Embryonic facial prominence (tissue), 1 donor: Measurements from ENCODE around the gene EHBP1L1.

Experiments
- DNase-seq: peaks from one replicate; pipeline ENCODE4 v3.0.0-alpha.2; 2016; ENCODE audit errors: extremely low spot score

EHBP1L1 gene

DNA sequence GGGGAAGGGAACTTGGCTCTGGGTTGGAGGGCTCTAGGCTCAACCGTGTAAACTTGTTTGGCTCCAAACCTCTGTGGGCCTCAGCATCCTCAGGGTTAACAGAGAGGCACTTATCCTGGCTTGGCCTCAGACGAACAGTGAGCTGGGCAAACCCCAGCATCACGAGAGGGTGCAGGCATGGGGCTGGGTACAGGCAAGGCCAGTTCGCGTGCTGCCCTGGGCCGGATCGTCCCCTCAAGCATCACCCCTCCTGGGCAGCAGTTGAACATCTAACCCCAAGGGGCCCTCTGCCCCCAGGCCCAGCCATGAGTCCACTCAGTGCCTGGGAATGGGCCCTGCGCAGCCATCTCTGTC, 1.9 kb downstream of the EHBP1L1 start:
- no peak for DNase-seq

DNA sequence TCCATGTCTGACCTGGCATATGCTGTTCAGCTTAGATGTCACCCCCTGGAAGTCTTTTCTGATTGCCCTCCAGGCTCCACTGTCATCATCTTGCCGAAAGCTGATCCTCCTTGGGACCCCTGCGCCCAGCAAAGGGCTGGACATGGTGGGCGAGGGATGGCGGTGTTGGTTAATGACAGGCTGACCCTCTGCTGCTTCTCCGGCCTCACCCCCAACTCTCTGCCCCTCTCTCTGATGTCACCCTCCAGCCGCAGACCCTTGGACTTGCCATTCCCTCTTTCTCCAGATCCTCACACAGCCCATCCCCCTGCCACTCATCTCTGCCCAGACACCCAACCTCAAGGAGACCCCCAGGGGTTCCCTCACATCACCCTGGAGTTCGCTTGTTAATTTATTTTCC, 2.3 kb downstream of the EHBP1L1 start:
- DNase-seq, result no peak

DNA sequence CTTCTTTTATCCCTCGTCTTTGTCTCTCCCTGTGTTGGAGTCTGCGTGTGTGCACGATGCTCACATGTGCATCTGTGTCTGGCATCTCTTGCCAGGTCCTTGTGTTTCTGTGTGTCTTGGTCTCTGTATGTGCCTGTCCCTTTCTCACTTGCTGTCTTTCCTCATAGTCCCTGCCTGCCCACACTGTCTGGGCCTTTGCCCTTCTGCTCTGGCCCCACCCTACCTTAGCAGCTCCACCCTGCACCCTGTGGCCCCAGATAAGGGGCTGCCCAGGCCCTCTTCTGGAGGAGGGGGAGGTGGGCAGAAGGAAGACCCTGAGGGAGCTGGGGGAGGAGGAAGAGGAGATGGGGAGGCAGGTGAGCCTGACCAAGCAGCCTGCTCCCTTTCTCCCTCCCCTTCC, 2.8 kb downstream of the EHBP1L1 start:
- no peak for DNase-seq

DNA sequence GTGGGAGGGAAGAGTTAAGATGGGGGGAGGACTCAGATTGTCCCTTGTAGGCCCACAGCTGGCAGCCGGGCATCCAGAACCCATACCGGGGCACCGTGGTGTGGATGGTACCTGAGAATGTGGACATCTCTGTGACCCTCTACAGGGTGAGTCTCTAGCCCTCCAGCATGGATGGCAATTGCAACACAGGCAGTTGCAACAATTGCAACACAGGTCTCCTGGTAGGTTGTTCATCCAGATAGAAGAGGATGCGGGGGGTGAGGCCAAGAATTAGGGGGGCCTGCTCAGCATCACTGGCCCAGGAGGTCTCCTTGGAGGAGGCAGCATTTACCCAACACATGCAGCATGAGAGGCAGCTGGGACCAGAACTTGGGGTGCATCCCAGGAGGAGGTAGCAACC, 3.4 kb downstream of the EHBP1L1 start:
- DNase-seq, result no peak

DNA sequence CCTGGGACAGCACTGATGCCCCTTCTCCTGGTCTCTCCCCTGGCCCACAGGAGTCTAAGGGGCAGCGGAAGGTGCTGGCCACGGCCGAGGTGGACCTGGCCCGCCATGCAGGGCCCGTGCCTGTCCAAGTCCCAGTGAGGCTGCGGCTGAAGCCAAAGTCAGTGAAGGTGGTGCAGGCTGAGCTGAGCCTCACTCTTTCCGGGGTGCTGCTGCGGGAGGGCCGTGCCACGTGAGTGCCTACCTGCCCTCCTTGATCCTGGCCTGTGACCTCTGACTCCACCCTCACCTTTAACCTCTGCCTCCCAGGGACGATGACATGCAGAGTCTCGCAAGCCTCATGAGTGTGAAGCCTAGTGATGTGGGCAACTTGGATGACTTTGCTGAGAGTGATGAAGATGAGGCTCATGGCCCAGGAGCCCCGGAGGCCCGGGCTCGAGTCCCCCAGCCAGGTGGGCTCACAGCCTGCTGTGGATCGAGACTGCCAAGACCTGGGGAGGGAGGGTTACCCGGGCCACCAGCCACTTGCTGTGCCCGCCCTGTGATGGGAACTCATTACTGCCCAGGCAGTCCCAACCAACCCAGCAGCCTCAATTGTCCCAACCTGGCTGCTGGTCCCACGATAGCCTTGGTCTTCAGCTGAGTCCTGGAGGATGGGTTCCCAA, 4.3 kb downstream of the EHBP1L1 start:
- DNase-seq, result no peak

DNA sequence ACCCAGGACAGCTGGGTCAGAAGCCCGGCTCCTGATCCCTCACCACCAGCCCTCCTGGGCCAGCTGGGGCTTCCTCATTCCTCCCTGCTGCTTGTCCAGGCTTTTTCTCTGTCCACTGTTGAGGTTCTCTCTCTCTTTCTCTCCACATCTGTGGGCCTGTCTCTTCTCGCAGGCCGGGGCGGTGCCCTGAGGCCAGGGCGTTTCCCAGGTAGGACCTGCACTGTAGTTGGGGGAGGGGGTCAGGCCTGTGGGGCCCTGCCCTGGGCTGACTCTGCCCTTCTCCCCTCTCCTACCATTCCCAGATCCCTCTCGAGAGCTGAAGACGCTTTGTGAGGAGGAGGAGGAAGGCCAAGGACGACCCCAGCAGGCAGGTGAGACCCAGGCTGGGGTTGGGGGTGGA, 4.9 kb downstream of the EHBP1L1 start:
- DNase-seq, result no peak

DNA sequence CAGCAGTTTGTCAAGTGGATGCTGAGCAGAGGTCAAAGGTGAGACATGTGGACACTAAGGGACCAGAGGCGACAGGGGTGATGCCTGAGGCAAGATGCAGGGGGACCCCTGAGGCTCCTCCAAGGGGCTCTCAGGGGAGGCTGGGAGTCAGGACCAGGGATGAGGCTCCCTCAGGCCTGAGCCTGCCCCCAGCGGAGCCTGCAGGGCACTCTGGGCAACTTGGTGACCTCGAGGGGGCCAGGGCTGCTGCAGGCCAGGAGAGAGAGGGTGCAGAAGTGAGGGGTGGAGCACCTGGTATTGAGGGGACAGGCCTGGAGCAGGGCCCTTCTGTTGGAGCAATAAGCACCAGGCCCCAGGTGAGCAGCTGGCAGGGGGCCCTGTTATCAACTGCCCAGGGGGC, 6.1 kb downstream of the EHBP1L1 start:
- no peak for DNase-seq

DNA sequence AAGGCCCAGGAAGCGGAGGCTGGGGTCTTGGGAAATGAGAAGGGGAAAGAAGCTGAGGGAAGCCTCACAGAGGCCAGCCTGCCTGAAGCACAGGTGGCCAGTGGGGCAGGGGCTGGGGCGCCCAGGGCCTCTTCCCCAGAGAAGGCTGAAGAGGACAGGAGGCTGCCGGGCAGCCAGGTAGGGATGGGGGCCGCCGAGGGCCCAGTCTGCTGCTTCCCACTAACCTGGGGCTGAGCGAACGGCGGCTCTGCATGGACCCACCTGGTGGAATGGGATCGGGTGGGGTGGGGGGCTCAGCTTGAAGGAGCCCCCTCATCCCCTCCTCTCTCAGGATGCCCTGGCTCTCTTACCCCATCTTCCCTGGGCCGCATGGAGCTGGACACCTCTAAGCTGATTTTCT, 7.7 kb downstream of the EHBP1L1 start:
- DNase-seq, result no peak

DNA sequence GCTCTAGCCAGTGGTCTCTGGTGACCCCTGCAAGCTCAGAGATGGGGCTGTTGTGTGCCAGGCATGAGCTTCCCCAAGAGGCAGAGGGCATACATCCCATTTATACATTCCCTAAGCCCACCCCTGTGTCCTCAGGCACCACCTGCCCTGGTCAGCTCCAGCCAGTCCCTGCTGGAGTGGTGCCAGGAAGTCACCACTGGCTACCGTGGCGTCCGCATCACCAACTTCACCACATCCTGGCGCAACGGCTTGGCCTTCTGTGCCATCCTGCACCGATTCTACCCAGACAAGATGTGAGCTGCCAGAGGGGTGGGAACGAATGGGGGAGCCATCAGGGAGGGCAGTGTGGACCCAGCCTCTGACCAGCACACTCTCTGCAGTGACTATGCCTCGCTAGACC, 8.3 kb downstream of the EHBP1L1 start:
- DNase-seq, result no peak

DNA sequence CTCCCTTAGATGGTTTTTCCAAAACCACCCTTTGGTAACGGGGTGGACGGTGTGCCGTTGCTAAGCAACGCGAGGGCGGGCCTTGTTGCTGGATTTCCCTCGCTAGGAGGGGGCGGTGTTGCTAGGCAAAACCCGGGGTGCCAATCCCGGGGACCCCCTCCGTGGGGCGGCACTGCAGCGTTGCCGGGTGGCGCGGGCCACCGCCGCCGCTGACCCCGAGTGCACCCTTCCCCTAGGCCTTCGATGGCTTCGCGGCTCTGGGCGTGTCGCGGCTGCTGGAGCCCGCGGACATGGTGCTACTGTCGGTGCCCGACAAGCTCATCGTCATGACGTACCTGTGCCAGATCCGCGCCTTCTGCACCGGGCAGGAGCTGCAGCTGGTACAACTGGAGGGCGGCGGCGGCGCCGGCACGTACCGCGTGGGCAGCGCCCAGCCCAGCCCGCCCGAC, 8.9 kb downstream of the EHBP1L1 start:
- DNase-seq, result no peak

DNA sequence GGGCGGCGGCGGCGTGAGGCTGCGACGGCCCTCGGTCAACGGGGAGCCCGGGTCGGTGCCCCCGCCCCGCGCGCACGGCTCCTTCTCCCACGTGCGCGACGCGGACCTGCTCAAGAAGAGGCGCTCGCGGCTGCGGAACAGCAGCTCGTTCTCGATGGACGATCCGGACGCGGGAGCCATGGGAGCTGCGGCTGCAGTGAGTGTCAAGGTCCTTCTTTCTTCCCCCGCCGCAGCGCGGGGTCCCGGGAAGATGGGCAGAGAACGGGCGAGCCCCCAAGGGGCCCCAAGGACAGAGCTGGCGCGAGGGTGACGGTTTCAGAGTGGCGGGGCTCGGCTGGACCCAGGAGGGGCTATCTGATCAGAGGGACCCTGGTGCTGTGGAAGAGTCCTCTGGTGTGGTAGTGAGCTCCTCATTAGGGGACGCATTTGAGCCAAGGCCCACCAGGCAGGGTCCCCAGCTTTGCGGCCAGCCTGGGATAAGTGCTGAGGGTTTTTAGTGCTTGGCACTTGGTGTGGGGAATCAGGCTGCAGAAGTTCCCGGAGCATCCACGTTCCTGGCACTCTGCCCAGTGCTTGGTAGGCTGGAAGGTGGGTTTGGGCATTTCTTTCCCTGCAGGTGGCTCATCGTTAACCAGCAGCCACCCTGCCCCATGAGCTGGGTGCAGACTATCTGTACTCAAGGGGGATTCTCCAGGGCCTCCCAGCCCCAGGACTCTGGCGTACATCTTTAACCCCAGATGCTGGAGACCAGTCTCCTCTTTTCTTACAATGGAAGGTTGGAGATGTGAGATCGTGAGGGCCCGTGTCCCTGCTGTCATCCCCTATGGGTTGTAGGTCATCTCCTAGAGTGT, 9.8 kb downstream of the EHBP1L1 start:
- no peak for DNase-seq

DNA sequence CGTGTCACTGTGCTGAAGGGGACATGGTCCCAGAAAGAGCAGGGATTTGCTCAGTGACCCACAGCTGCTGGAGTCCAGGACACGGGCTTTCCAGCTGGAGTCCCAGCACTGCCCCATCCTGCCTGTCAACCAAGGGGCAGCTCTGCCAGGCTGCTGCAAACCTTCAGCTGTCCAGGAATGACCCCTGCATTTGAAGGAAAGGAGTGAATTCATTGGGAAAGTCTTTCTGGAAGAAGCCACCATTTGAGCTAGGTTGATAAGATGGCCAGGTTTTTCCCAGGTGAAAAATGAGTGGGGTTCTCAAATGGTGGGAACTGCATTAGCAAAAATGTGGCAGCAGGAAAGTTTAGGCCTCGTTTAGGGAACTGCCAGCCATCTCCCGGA, 10.4 kb downstream of the EHBP1L1 start:
- DNase-seq, result no peak

DNA sequence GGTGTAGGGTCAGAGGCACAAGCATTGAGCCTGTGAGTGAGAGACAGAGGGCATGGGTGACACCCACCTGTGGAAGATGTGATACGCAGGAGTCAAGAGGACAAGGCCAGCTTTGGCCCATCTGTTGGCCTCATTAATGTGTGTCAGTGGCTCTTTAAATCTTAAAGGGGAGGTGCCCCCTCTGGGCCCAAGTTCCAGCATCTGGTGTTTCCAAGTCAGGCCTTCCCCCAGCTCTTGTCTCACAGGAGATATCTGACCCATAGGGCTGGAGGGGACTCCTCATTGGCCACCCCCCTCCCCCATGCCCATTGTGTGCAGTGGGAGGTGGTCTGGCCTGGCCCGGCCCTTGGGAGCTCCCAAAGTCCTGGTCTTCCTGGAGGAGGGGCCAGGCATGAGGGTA, 10.8 kb downstream of the EHBP1L1 start:
- DNase-seq, result no peak

DNA sequence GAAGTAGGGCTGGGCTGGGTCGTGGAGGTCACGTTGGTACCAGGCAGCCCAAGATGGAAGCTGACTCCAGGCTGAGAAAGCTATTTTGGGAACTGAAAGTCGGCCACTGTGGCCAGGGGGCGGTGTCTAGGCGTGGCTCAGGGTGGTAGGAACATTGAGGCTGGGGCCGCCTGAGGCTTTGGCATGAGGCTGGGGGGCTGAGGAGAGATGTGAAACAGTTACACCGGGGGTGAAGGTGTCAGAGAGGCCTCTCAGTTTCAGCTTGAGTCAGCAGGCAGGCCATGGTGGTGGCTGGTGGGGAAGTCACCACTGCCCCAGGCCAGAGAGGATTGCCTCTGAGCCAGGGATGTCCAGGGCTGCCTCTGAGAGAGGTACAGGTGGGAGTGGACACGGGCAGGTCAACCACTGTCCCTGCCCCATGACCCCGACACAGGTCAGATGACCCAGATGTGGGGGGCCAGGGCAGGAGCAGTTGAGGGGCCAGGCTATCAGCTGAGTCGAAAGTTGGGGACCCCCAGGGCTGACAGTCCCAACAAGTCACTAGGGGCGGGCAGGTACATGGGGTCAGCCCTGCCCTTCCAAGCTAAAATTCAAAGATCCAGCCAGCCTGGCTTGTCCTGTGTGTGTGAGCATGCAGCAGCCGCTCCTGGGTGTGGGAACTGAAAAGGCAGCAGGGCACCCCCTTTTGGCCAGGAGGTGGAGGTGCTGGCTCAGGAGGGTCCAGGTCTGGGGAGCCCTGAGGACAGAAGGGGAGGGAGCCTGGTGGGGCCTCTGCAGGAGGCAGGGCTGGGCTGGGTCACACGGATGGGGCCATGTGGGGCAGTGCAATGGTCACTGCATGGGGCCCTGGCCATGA, 12.6 kb downstream of the EHBP1L1 start:
- DNase-seq, result no peak

DNA sequence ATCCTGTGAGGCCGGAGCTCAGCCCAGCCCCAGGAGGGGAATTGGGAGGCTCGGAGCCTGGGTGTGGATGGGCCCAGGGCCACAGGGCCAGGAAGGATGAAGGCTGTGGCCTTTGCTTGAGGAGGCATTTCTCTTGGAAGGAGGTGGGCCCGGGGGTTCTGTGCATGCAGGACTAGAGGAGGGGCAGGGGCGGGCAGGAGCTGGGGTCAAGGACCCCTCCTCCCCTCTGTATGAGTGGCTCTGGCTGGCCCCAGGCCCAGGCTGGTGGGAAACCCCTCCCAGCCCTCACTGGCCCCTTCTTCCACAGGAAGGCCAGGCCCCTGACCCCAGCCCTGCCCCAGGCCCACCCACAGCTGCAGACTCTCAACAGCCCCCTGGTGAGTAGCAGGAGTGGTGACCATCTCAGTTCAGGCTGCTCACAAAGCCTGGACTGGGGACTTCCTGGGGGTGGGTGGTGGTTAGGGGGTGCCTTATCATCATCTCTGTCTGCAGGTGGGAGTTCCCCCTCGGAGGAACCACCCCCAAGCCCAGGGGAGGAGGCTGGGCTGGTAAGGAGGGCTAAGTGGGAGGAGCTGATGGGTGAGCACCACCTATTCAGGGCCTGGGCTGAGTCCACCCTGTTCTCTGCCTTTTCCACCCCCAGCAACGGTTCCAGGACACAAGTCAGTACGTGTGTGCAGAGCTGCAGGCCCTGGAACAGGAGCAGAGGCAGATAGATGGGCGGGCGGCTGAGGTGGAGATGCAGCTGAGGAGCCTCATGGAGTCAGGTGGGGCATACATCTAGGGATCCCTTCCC, 13.8 kb downstream of the EHBP1L1 start:
- DNase-seq, result no peak

DNA sequence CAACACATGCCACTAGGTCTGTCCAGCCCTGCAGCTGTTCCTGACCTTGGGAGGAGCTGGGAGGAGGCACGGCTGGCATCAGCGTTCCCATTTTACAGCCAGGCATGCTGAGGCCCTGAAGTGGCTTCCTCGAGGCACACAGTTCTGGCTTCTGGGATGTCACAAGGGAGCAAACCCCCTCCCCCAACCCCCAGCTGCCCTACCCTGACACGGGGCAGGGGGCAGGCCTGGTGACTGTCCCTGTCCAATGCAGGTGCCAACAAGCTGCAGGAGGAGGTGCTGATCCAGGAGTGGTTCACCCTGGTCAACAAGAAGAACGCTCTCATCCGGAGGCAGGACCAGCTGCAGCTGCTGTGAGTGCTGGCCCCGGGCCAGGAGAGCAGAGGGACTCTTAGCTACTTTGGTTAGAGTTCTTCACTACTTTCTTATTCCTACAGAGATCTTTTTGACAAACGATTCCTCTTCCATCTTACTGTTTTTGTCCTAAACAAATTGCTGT, 14.4 kb downstream of the EHBP1L1 start:
- no peak for DNase-seq

DNA sequence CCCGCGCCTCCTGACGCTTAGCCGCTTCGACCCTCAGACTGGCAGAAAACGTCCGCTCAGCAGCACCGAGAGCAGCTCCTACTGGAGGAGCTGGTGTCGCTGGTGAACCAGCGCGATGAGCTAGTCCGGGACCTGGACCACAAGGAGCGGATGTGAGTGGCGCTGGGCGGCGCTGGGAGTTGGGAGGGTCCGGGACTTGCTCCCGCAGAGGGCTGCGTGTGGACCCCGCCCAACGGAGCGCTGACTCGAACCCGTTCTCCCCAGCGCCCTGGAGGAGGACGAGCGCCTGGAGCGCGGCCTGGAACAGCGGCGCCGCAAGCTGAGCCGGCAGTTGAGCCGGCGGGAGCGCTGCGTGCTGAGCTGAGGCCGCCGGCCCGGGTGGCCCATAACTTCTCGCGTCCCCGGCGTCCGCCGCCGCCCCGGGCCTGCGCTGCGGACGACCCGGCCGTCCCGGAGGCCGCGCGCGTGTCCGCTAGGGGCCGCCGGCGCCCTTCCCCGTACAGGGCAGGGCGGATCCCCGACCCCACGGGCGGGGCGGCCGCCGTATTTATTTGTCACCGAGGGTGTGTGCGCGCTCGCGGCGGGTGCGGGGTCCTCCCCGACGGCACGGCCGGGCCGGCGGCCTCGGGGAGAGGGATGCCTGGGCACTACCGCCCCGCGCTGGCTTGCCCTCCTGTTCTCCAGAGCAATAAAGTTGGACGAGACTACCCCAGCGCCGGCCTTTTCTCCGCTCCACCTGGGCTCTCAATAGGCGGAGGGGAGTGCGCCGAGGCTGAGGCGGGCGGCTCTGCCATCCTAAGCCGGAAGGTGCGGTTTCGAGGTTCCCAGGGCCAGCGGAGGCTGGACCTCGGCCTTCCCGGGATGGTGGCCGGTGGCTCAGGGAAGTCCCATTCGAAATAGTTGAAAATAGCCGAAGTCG, 16.3 kb downstream of the EHBP1L1 start:
- DNase-seq, result no peak

DNA sequence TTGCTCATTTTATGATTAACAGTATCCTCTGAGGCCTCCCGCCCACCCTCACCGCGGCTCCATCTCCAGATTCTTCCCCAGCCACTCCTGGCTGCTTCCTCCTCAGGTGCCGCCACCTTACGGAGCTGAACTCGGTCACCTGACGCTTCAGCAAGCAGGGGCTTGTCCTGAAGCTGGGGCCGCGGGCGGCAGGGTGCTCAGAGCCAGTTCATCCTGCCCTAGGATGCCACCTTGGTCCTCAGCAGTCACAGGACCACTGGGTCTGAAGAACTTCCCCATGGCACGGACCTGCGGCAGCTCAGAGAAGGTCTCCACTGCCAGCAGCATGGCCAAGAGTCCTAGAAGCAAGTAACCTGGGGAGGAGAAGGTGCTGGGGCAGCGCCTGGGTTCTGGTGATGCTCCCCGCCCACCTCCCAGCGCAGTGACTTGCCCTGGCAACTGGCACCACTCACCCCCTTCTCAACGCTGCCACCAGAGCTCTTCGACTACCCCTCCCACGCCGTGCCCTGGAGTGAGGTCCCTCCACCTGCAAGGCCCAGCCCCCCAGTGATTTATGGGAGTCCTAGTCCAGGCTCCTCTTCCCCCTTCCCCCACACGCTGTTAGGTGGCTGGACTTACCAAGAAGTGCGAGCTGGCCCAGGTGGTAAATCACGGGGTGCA, 17.1 kb downstream of the EHBP1L1 start:
- DNase-seq, result no peak

DNA sequence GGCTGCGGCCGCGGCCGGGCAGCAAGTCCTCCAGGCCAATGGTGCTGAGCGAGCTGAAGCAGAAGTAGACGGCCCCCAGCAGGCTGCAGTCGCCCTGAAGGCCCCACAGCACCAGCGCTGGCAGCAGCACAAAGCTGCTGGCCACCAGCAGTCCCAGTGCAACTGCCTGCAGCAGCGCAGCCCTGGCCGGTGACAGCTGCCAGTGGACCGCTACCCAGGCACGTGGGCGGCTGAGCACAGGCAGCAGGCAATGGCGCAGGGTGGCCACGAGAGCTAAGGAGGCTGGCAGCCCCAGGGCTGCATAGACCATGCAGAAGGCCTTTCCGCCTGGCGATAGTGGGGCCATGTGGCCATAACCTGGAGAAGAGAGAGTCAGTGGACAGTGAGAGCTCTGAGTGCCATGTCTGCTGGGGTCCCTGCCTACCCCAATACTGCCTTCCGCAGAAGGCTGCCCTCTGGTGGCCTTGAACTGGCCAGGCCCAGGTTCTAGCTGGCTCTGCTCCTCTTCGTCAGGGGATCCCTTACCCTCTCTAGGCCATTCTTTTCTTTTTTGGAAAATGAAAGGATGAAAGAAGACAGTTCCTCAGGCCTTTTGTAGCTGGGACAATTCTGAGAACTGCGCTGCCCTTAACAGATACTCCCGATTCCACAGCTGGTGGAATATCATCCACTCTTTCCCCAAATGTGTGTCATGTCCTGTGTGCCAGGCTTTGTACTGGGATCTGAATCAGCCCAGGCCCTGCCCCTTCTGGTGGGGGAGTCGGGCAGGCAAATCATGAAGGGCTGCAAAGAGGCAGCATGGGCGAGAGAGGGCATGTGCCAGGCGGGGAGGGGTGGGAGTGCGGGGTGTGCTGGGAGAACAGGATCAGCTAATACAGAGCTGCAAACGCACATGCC, 17.9 kb downstream of the EHBP1L1 start:
- no peak for DNase-seq
